ENCODE results near the gene DENND5A. TPM values are rescaled to one million over a fixed set of nuclear protein-coding genes. Genes with fewer than 3 reads are reported as not detected.
"Not testable (repeated sequence)": the region's sequence is repeated elsewhere in the genome, so short reads cannot be mapped to it uniquely, and the experiment has no call there.

DENND5A gene
- total RNA-seq, 8 experiments from 2014 or later: 52.7 to 107 (median 78.1) TPM

DNA sequence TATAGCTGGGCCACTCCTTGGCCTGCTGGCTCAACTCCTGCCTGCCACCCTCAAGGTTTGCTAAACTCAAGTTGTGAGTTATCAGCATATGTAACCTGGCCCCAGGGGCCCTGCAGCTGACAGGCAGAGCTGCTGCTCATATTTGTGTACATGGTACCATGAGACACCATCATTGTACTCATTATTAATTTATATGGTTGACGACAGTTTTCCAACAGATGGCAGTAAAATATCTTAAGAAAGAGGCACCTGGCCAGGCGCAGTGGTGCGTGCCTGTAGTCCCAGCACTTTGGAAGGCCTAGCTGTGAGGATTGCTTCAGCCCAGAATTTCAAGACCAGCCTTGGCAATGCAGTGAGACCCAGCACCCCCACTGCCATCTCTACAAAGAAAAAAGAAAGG lies 11.4 kb upstream of the DENND5A start:
- 50 to 100% (median 92%) methylated on average over 1 to 2 of the region's 3 CpGs; no CpG with 5 or more reads in 7 of the 10 experiments for WGBS, 10 experiments
- no peaks in the 10 kb centered on the region for H3K4me1 ChIP-seq (replicated peaks in 1 of 2)
- H3K4me3 ChIP-seq: no peak overlapping the region
- in situ Hi-C loops (cut with MboI; ENCODE audit: low pct_unique_long_range_greater_than_20kb in 2 of 9, low sequenced_read_pairs in 9 of 9, unreplicated experiment in 9 of 9): no loop called here
- H3K27ac ChIP-seq: no peak overlapping the region
- ATAC-seq (replicated peaks in 6 of 8): peak in 1 of 8 experiments; percentile 33

DNA sequence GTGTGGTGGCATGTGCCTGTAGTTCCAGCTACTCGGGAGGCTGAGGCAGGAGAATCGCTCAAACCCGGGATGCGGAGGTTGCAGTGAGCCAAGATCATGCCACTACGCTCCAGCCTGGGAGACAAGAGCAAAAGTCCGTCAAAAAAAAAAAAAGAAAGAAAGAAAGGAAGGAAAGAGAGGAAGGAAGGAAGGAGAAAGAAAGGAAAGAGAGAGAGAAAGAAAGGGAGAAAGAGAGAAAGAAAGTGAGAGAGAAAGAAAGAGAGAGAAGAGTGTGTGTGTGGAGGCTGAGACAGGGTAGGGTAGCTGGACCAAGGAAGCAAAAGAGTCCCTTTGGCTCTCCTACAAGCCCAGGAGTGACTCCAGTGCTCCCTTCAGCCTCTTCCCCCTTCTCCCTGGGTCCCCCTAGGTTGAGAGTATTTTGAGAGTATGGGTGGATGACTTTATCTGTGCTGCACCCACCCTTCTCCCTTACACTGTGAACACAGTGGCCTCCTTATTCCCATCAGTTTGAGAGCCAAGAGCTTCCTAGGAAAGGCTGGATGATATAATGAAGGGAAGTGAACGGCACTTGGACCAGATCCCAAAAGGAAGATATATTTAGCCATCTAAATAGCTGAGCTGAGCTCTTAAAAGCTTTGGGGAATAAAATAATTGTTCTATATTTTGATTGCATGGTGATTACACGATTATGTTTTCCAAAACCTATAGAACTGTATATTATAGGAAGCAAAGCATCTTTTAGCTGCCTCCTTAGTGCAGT lies 9.5 kb upstream of the DENND5A start:
- no peak for ATAC-seq (replicated peaks in 6 of 8)
- Histone ChIP-seq H3K4me3 (no peak overlapping the region), H3K27ac (no peak overlapping the region), H3K4me1 (replicated peaks in 1 of 2) (no peaks in the 10 kb centered on the region)
- WGBS, 10 experiments: 71 to 96% (median 86%) methylated on average over 1 to 8 of the region's 8 CpGs; no CpG with 5 or more reads in 1 of the 10 experiments
- in situ Hi-C loops (cut with MboI; ENCODE audit: low pct_unique_long_range_greater_than_20kb in 2 of 9, low sequenced_read_pairs in 9 of 9, unreplicated experiment in 9 of 9): no loop called here

DNA sequence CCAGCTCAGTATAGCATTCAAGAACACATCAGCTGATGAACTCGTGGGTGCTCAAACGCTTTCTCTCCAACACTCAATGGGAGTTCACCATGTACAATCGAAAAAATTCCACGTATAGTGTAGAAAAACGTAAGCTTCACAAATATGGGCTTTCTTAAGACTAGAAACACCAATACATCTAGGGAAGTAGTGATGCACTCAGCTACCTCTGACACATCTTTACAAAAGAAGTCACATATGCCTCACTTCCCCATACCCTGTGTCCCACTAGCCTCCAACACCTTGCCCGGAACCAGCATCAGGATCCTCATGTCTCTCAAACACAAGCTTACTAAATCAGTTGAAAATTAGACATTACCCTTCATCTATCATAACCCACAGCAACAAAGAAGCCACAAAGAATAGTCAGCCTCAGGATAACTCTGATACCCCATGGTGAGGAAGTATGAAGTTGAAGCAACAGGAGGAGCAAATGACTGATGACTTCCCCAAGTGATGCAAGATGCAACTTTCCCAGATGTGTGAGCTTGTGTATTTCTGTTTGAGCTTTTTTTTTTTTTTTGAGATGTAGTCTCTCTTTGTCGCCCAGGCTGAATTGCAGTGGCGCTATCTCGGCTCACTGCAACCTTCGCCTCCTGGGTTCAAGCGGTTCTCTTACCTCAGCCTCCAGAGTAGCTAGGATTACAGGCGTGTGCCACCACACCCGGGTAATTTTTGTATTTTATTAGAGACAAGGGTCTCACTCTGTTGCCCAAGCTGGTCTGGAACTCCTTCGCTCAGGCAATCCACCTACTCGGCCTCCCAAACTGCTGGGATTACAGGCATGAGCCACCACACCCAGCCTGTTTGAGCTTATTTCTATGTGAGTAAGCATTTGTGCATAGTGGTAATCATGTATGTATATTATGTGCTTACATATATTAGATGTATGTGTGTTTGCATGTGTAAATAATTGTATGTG lies 8.5 kb upstream of the DENND5A start:
- no peak overlapping the region for H3K4me3 ChIP-seq
- in situ Hi-C loops (cut with MboI; ENCODE audit: low pct_unique_long_range_greater_than_20kb in 2 of 9, low sequenced_read_pairs in 9 of 9, unreplicated experiment in 9 of 9): no loop called here
- no peak overlapping the region for H3K27ac ChIP-seq
- peak in 2 of 8 experiments; percentile 6 to 39 for ATAC-seq (replicated peaks in 6 of 8)
- no peaks in the 10 kb centered on the region for H3K4me1 ChIP-seq (replicated peaks in 1 of 2)
- WGBS, 10 experiments: 60 to 100% (median 89%) methylated on average over 1 to 12 of the region's 15 CpGs; no CpG with 5 or more reads in 1 of the 10 experiments

DNA sequence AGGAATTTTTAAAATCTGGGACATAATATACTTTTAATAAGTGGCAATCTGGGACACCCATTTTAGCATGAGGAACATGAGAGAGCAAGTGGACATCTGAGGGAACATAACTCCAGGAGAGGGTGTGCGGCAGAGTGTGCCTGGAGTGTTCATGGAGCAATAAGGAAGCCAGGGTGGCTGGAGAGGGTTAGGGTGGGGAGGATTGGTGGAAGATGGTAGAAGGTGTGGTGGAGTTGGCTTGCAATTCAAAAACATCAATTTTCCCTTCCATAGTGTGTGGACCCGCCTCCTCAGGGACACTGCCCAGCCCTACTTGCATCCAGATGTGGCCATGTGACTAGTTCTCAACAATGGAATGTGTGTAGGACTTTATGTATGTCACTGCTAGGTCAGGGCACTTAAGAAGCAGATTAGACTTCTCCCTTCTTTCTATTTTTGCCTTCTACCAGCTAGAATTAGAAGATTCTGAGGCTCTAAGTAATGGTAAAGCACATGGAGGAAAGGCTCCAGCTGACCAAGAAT lies 4.4 kb upstream of the DENND5A start:
- H3K4me3 ChIP-seq: no peak overlapping the region
- no peak overlapping the region for H3K27ac ChIP-seq
- in situ Hi-C loops (cut with MboI; ENCODE audit: low pct_unique_long_range_greater_than_20kb in 2 of 9, low sequenced_read_pairs in 9 of 9, unreplicated experiment in 9 of 9): no loop called here
- WGBS, 10 experiments: 20 to 89% methylated on average over 1 of the region's 2 CpGs; no CpG with 5 or more reads in 8 of the 10 experiments
- peaks cover 0 to 5% of the 10 kb centered on the region in 2 donors for H3K4me1 ChIP-seq (replicated peaks in 1 of 2)
- ATAC-seq (replicated peaks in 6 of 8): peak in 3 of 8 experiments; percentile 37 to 74 (median 62)

- in situ Hi-C loops (cut with MboI; ENCODE audit: low pct_unique_long_range_greater_than_20kb in 2 of 9, low sequenced_read_pairs in 9 of 9, unreplicated experiment in 9 of 9): no loop called here
- H3K27ac ChIP-seq: no peak overlapping the region
- ATAC-seq (replicated peaks in 6 of 8): no peak
- 73 to 100% (median 89%) methylated on average over 1 to 4 of the region's 4 CpGs; no CpG with 5 or more reads in 4 of the 10 experiments for WGBS, 10 experiments
- H3K4me1 ChIP-seq (replicated peaks in 1 of 2): peaks cover 3 to 9% of the 10 kb centered on the region in 2 donors
- H3K4me3 ChIP-seq: no peak overlapping the region
These were observed 2.5 kb upstream of the DENND5A start for GRCh38 chr11:9267680-9268079.

DNA sequence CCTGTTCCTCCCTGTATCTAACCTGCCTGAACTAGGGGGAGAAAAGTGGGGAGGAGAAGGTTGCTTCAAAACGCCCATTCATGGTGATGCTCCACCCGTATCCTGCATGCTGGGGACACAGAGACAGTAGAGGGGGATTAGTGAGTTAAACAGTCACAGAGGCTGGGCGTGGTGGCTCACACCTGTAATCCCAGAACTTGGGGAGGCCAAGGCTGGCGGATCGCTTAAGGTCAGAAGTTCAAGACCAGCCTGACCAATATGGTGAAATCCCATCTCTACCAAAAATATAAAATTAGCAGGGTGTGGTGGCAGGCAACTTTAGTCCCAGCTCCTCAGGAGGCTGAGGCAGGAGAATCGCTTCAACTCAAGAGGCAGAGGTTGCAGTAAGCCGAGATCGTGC lies 1.8 kb upstream of the DENND5A start:
- in situ Hi-C loops (cut with MboI; ENCODE audit: low pct_unique_long_range_greater_than_20kb in 2 of 9, low sequenced_read_pairs in 9 of 9, unreplicated experiment in 9 of 9): no loop called here
- peaks cover 5 to 11% of the 10 kb centered on the region in 2 donors for H3K4me1 ChIP-seq (replicated peaks in 1 of 2)
- H3K27ac ChIP-seq: no peak overlapping the region
- 34 to 100% (median 90%) methylated on average over 1 to 7 of the region's 8 CpGs; no CpG with 5 or more reads in 5 of the 10 experiments for WGBS, 10 experiments
- no peak overlapping the region for H3K4me3 ChIP-seq
- no peak for ATAC-seq (replicated peaks in 6 of 8)

DNA sequence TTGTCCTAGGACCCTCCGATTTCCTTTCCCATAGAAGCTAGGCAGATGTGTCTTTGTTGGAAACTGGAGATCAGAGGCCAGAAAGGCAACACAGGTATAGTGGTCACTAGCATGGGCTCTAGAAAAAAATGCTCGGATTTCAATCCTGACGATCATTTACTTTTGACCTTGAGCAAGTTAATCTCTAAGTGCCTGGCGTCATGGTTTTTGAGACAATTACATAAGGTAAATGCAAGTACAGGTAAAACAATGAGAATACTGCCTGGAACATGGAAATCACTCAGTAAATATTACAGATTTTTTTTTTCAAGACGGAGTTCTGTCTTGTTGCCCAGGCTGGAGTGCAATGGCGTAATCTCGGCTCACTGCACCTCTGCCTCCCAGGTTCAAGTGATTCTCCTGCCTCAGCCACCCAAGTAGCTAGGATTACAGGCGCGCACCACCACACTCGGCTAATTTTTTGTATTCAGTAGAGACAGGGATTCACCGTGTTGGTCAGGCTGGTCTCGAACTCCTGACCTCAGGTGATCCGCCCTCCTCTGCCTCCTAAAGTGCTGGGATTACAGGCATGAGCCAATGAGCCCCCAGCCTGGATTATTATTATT lies 1.1 kb upstream of the DENND5A start:
- 17 to 100% (median 87%) methylated on average over 1 to 10 of the region's 13 CpGs; no CpG with 5 or more reads in 3 of the 10 experiments for WGBS, 10 experiments

DNA sequence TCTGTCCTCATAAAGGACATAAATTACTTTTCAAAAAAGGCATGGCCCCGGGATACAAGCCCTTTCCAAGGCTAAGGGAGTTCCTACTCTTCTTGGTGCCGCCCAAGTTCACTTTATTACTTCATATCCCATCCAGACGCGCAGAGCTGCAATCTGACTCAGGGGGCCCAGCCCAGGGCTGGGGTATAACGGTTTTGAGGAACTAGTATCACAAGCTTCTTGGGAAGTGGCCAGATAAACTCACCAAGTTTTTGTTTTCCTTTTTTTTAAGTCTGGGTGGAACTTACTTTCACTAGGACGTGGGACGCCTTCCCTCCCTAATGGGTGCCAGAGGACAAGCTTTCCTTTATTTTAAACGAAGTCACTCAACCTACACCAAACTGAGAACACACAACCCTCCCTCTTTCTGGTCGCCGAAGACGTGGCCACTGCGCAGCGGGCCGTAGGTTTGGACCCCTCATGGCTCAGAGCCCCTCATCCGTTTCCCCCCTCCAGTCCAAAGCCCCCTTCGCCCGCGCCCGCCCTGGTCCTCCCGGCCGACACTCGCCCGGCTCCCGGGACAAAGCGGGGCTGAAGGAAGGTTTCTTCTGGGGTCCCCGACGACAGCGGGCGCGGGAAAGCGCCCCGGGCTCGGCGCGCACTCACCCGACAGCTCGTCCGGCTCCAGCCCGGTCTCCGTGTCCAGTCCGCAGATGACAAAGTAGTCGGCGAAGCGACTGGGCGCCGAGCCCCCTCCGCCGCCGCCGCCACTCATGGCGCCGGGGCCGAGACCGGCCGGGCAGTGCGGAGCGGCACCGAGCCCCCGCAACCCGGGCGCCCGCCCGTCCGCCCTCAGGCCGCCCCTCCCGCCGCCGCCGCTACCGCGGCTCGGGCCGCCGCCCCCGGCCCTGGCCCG lies 587 bp downstream of the DENND5A start:
- WGBS, 10 experiments: 0 to 8% (median 2%) methylated on average over 1 to 9 of the region's 76 CpGs; no CpG with 5 or more reads in 3 of the 10 experiments
- in situ Hi-C loops (cut with MboI; ENCODE audit: low pct_unique_long_range_greater_than_20kb in 2 of 9, low sequenced_read_pairs in 9 of 9, unreplicated experiment in 9 of 9): no loop called here
- H3K4me3 ChIP-seq: peak overlapping the region; percentile 54 to 98 (median 73)
- peaks cover 5 to 11% of the 10 kb centered on the region in 2 donors for H3K4me1 ChIP-seq (replicated peaks in 1 of 2)
- H3K27ac ChIP-seq: peak overlapping the region; percentile 80 to 88
- ATAC-seq (replicated peaks in 6 of 8): peak; percentile 67 to 81 (median 71)

More for the DNA sequence above, 1.1 kb upstream of the DENND5A start:
- no peak overlapping the region for H3K4me3 ChIP-seq
- no peak overlapping the region for H3K27ac ChIP-seq
- ATAC-seq (replicated peaks in 6 of 8): no peak
- H3K4me1 ChIP-seq (replicated peaks in 1 of 2): peaks cover 5 to 11% of the 10 kb centered on the region in 2 donors
- in situ Hi-C loops (cut with MboI; ENCODE audit: low pct_unique_long_range_greater_than_20kb in 2 of 9, low sequenced_read_pairs in 9 of 9, unreplicated experiment in 9 of 9): no loop called here

- Histone ChIP-seq H3K4me1 (replicated peaks in 1 of 2) (peaks cover 5 to 11% of the 10 kb centered on the region in 2 donors), H3K27ac (no peak overlapping the region), H3K4me3 (peak overlapping the region; percentile 54 to 98 (median 73))
- 0 to 13% (median 6%) methylated on average over 2 to 6 of the region's 9 CpGs; no CpG with 5 or more reads in 2 of the 10 experiments for WGBS, 10 experiments
- peak in 2 of 8 experiments; percentile 6 for ATAC-seq (replicated peaks in 6 of 8)
- in situ Hi-C loops (cut with MboI; ENCODE audit: low pct_unique_long_range_greater_than_20kb in 2 of 9, low sequenced_read_pairs in 9 of 9, unreplicated experiment in 9 of 9): no loop called here
These were observed 1.3 kb downstream of the DENND5A start for GRCh38 chr11:9263840-9264315.

DNA sequence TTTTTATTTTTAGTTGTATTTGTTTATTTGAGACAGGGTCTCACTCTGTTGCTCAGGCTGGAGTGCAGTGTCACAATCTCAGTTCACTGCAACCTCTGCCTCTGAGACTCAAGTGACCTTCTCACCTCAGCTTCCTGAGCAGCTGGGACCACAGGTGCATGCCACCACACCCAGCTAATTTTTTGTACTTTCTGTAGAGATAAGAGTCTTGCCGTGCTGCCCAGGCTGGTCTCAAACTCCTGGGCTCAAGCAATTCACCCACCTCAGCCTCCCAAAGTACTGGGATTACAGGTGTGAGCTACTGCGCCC lies 4.4 kb downstream of the DENND5A start:
- H3K27ac ChIP-seq; H3K4me3 ChIP-seq; H3K4me1 ChIP-seq (replicated peaks in 1 of 2); in situ Hi-C loops (cut with MboI; ENCODE audit: low pct_unique_long_range_greater_than_20kb in 2 of 9, low sequenced_read_pairs in 9 of 9, unreplicated experiment in 9 of 9); ATAC-seq (replicated peaks in 6 of 8): not testable (repeated sequence)
- 0 to 100% (median 67%) methylated on average over 1 of the region's 2 CpGs; no CpG with 5 or more reads in 7 of the 10 experiments for WGBS, 10 experiments

DNA sequence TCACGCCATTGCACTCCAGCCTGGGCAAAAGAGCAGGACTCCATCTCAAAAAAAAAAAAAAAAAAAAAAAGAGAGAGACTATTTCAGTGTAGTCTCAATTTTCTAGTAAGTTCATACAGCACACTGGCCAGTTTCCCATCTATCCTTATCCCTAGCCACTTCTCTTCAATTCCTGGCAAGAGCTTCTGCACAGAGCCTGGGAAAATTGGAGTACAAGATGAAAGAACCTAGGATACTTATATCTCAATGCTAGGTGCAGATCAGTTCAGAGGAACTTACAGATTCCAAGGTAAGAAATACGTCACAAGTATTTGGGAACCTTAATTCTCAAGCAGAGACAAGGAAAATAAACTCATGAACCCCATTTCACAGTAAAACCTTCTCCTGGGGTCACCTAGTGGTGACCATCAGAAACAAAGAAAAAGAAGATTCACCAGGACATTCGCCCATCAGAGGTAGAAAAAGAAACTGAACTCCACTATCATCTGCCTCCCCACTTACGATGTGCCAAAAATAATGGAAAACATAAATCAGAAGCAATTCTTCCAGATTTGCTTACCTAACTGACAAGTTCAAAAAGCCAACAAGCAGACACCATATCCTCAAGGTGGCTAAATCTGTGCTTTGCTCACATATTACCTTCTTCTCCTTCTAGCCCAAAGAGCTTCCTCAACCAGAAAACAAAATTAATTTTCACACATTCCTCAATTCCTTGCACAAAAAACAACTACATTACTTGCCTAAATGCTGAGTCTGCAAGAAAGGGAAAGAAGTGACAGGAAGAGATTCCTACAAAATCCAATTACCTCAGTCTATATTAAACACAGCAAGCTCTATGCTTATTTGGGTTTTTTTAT lies 4.9 kb downstream of the DENND5A start:
- WGBS, 10 experiments: 32 to 100% (median 90%) methylated on average over 1 to 4 of the region's 4 CpGs; no CpG with 5 or more reads in 1 of the 10 experiments
- ATAC-seq (replicated peaks in 6 of 8): no peak
- in situ Hi-C loops (cut with MboI; ENCODE audit: low pct_unique_long_range_greater_than_20kb in 2 of 9, low sequenced_read_pairs in 9 of 9, unreplicated experiment in 9 of 9): no loop called here
- Histone ChIP-seq H3K27ac (no peak overlapping the region), H3K4me3 (no peak overlapping the region), H3K4me1 (replicated peaks in 1 of 2) (peaks cover 5 to 6% of the 10 kb centered on the region in 2 donors)

Measured in motor neuron (in vitro differentiated cells).